H9 (cell line): ENCODE data around the gene SNN. TPM values are rescaled to one million over a fixed set of nuclear protein-coding genes. Genes with fewer than 3 reads are reported as not detected.

Experiments
- DNase-seq: peaks from one replicate; pipeline ENCODE4 v3.0.0-alpha.2; 2017
- H2AFZ ChIP-seq: one replicate; pipeline ENCODE4 v1.6.1; 2013; ENCODE audit warnings: mild to moderate bottlenecking, low read length, control low read depth, moderate library complexity
- H2AK5ac ChIP-seq: 2 replicates; pipeline ENCODE4 v1.6.1; 2013; ENCODE audit warnings: low read length, control low read depth, mixed read lengths; ENCODE audit not compliant: insufficient read length
- H2BK120ac ChIP-seq: one replicate; pipeline ENCODE4 v1.6.1; 2013; ENCODE audit warnings: low read depth, mild to moderate bottlenecking, low read length, control low read depth, inconsistent platforms; ENCODE audit not compliant: poor library complexity, severe bottlenecking
- H2BK12ac ChIP-seq: 2 replicates; pipeline ENCODE4 v1.6.1; 2013; ENCODE audit warnings: low read length, control low read depth, mixed read lengths, low read depth; ENCODE audit not compliant: insufficient read length
- H2BK15ac ChIP-seq: 2 replicates; pipeline ENCODE4 v1.6.1; 2013; ENCODE audit warnings: low read depth, low read length, control low read depth
- H2BK20ac ChIP-seq: one replicate; pipeline ENCODE4 v1.6.1; 2013; ENCODE audit warnings: low read depth, mild to moderate bottlenecking, low read length, control low read depth, inconsistent platforms; ENCODE audit not compliant: poor library complexity, severe bottlenecking
- H2BK5ac ChIP-seq: 2 replicates; pipeline ENCODE4 v1.6.1; 2013; ENCODE audit warnings: low read length, control low read depth, mixed read lengths; ENCODE audit not compliant: insufficient read length
- H3K14ac ChIP-seq: 2 replicates; pipeline ENCODE4 v1.6.1; 2013; ENCODE audit warnings: low read length, control low read depth; ENCODE audit not compliant: insufficient read depth
- H3K18ac ChIP-seq: 2 replicates; pipeline ENCODE4 v1.6.1; 2013; ENCODE audit warnings: low read depth, mild to moderate bottlenecking, mixed read lengths, low read length, control low read depth; ENCODE audit not compliant: insufficient read length
- H3K23ac ChIP-seq: 2 replicates; pipeline ENCODE4 v1.6.1; 2013; ENCODE audit warnings: low read length, control low read depth, mixed read lengths, low read depth; ENCODE audit not compliant: insufficient read length
- H3K23me2 ChIP-seq: 2 replicates; pipeline ENCODE4 v1.6.1; 2013; ENCODE audit warnings: low read depth, mild to moderate bottlenecking, mixed read lengths, low read length, control low read depth; ENCODE audit not compliant: insufficient read length, poor library complexity, severe bottlenecking
- H3K27ac ChIP-seq: 2 replicates; pipeline ENCODE4 v1.5.1; 2013; ENCODE audit warnings: low read length, control low read depth, mixed read lengths, low read depth; ENCODE audit not compliant: insufficient read length
- H3K27me3 ChIP-seq: 2 replicates; pipeline ENCODE4 v1.6.1; 2013; ENCODE audit warnings: low read length, control low read depth, inconsistent platforms; ENCODE audit not compliant: insufficient read depth
- H3K4ac ChIP-seq: 2 replicates; pipeline ENCODE4 v1.6.1; 2013; ENCODE audit warnings: low read depth, mild to moderate bottlenecking, control low read depth, inconsistent platforms, low read length, moderate library complexity
- H3K4me1 ChIP-seq: 2 replicates; pipeline ENCODE4 v1.6.1; 2013; ENCODE audit warnings: low read length, control low read depth, inconsistent platforms; ENCODE audit not compliant: insufficient read depth
- H3K4me2 ChIP-seq: 2 replicates; pipeline ENCODE4 v1.6.1; 2013; ENCODE audit warnings: low read length, control low read depth, mixed read lengths; ENCODE audit not compliant: insufficient read length, insufficient read depth
- H3K56ac ChIP-seq: 2 replicates; pipeline ENCODE4 v1.6.1; 2013; ENCODE audit warnings: low read depth, mild to moderate bottlenecking, mixed read lengths, low read length, control low read depth; ENCODE audit not compliant: insufficient read length
- H3K79me1 ChIP-seq: 2 replicates; pipeline ENCODE4 v1.6.1; 2013; ENCODE audit warnings: low read depth, mild to moderate bottlenecking, moderate library complexity, low read length, control low read depth, inconsistent platforms; ENCODE audit not compliant: insufficient read depth, poor library complexity, severe bottlenecking
- H3K79me2 ChIP-seq: 2 replicates; pipeline ENCODE4 v1.6.1; 2013; ENCODE audit warnings: low read length, control low read depth, inconsistent platforms; ENCODE audit not compliant: insufficient read depth
- H3K9ac ChIP-seq: 2 replicates; pipeline ENCODE4 v1.6.1; 2013; ENCODE audit warnings: low read length, control low read depth, mixed read lengths; ENCODE audit not compliant: insufficient read length; ENCODE audit errors: extremely low read depth
- H3K9me3 ChIP-seq: one replicate; pipeline ENCODE4 v1.6.1; 2013; ENCODE audit warnings: low read depth, low read length, inconsistent platforms; ENCODE audit not compliant: control insufficient read depth
- H3T11ph ChIP-seq: one replicate; pipeline ENCODE4 v1.6.1; 2013; ENCODE audit warnings: mild to moderate bottlenecking, low read length, control low read depth, inconsistent platforms
- H4K20me1 ChIP-seq: one replicate; pipeline ENCODE4 v1.6.1; 2013; ENCODE audit not compliant: control insufficient read depth, insufficient read length, insufficient read depth
- H4K5ac ChIP-seq: 2 replicates; pipeline ENCODE4 v1.6.1; 2013; ENCODE audit warnings: low read depth, mild to moderate bottlenecking, mixed read lengths, low read length, control low read depth; ENCODE audit not compliant: insufficient read length
- H4K8ac ChIP-seq: replicated peaks from 2 replicates; pipeline ENCODE4 v1.6.1; 2013; ENCODE audit warnings: low read length, control low read depth, mixed read lengths, low read depth; ENCODE audit not compliant: insufficient read length
- H4K91ac ChIP-seq: 2 replicates; pipeline ENCODE4 v1.6.1; 2013; ENCODE audit warnings: low read depth, mild to moderate bottlenecking, moderate library complexity, mixed read lengths, low read length, control low read depth; ENCODE audit not compliant: insufficient read length
- H3K27ac Mint-ChIP-seq, 3 experiments: 2 replicates in 2 of 3; 3 replicates in 1 of 3; pipeline ENCODE4 v1.8.0; 2020 to 2021; ENCODE audit warnings: mixed read lengths in 3 of 3, mild to moderate bottlenecking in 1 of 3, moderate library complexity in 1 of 3
- H3K27me3 Mint-ChIP-seq: 2 replicates; pipeline ENCODE4 v1.8.0; 2021; ENCODE audit warnings: low read depth, mild to moderate bottlenecking, moderate library complexity, mixed read lengths
- H3K36me3 Mint-ChIP-seq, 3 experiments: 2 replicates in 2 of 3; 3 replicates in 1 of 3; pipeline ENCODE4 v1.8.0; 2020 to 2021; ENCODE audit warnings: low read depth in 3 of 3, mixed read lengths in 3 of 3; ENCODE audit not compliant: insufficient read depth in 1 of 3
- H3K4me1 Mint-ChIP-seq, 2 experiments: 2 replicates each; pipeline ENCODE4 v1.8.0; 2020; ENCODE audit warnings: mixed read lengths in 2 of 2
- H3K4me3 Mint-ChIP-seq, 2 experiments: 2 replicates in 1 of 2; 3 replicates in 1 of 2; pipeline ENCODE4 v1.8.0; 2020 to 2021; ENCODE audit warnings: mild to moderate bottlenecking in 2 of 2, mixed read lengths in 2 of 2, moderate library complexity in 1 of 2
- H3K9me3 Mint-ChIP-seq, 2 experiments: 2 replicates in 1 of 2; 3 replicates in 1 of 2; pipeline ENCODE4 v1.8.0; 2020; ENCODE audit warnings: mild to moderate bottlenecking in 2 of 2, mixed read lengths in 2 of 2, moderate library complexity in 1 of 2
- CTCF ChIP-seq: fragments of 200-600 bp; sonication (generic); conservative IDR thresholded peaks from 3 replicates; pipeline ENCODE4 v1.8.0; 2021; ENCODE audit warnings: antibody characterized with exemption, mild to moderate bottlenecking
- WGBS: extraction: QIAGEN DNeasy Blood & Tissue Kit; methylation state at CpG from one replicate; pipeline ENCODE4 v1.1.7; 2013; ENCODE audit warnings: missing lambda C conversion rate, low lambda C conversion rate, mixed read lengths; ENCODE audit not compliant: insufficient read length; ENCODE audit errors: extremely low coverage; 5-methylcytosine and 5-hydroxymethylcytosine counted together
- total RNA-seq: library from RNA; stranded (reverse); gene quantifications from 2 replicates; pipeline ENCODE4 v1.2.1, GENCODE V29; 2021

Gene SNN
- total RNA-seq, 1 experiment from 2014 or later, result 44.2 TPM

GRCh38 chr16:11721781-11722467 is 53.7 kb downstream of the SNN start:
- no peaks in the 10 kb centered on the region for H3K27me3 ChIP-seq
- H3K23me2 ChIP-seq, result no peaks in the 10 kb centered on the region
- H3K4me1 ChIP-seq, result no peaks in the 10 kb centered on the region
- no peak overlapping the region for H2BK15ac ChIP-seq
- peak overlapping the region in 2 of 3 experiments; percentile 1 to 5; a peak in 1 of 7 replicates for H3K27ac Mint-ChIP-seq
- WGBS, result no CpG with 5 or more reads among the region's 4 CpGs
- no peak overlapping the region for H2BK120ac ChIP-seq
- no peak overlapping the region for H3T11ph ChIP-seq
- no peak overlapping the region for H3K14ac ChIP-seq
- H3K56ac ChIP-seq, result no peak overlapping the region
- H2BK12ac ChIP-seq, result no peak overlapping the region
- H4K20me1 ChIP-seq, result no peaks in the 10 kb centered on the region
- no peak overlapping the region for H3K27ac ChIP-seq
- H2AFZ ChIP-seq, result no peak overlapping the region
- H3K18ac ChIP-seq, result no peak overlapping the region
- H3K4me2 ChIP-seq, result no peak overlapping the region
- no peak overlapping the region for H2BK20ac ChIP-seq
- H3K23ac ChIP-seq, result no peak overlapping the region
- H2BK5ac ChIP-seq, result no peak overlapping the region
- H4K8ac ChIP-seq, result no peak overlapping the region
- no peak overlapping the region for H2AK5ac ChIP-seq
- no peak overlapping the region for H4K91ac ChIP-seq
- no peaks in the 10 kb centered on the region; a peak in 1 of 4 replicates for H3K4me1 Mint-ChIP-seq
- no peak overlapping the region for H3K9ac ChIP-seq
- H3K9me3 Mint-ChIP-seq, result no peaks in the 10 kb centered on the region
- H4K5ac ChIP-seq, result no peak overlapping the region
- H3K4me3 Mint-ChIP-seq, result no peak overlapping the region
- peaks cover 4 to 33% (median 23%) of the 10 kb centered on the region in 3 experiments; a peak in 6 of 7 replicates for H3K36me3 Mint-ChIP-seq
- no peak overlapping the region for H3K4ac ChIP-seq
- no peak for TF ChIP-seq CTCF
- no peaks in the 10 kb centered on the region for H3K79me1 ChIP-seq
- no peaks in the 10 kb centered on the region for H3K79me2 ChIP-seq
- no peaks in the 10 kb centered on the region for H3K9me3 ChIP-seq
- DNase-seq, result no peak
- H3K27me3 Mint-ChIP-seq, result no peaks in the 10 kb centered on the region
